HG02642 (cell line): Measurements from ENCODE around the gene CADM1.
A peak's percentile ranks its signal among the peaks of the same experiment; 100 is the strongest.

ENCODE experiments used
- ATAC-seq: cut with Tn5 transposase; IDR thresholded peaks from one replicate; pipeline ENCODE4 v1.9.1; 2021; ENCODE audit warnings: mild to moderate bottlenecking; ENCODE audit not compliant: unreplicated experiment, poor library complexity

Gene CADM1

DNA sequence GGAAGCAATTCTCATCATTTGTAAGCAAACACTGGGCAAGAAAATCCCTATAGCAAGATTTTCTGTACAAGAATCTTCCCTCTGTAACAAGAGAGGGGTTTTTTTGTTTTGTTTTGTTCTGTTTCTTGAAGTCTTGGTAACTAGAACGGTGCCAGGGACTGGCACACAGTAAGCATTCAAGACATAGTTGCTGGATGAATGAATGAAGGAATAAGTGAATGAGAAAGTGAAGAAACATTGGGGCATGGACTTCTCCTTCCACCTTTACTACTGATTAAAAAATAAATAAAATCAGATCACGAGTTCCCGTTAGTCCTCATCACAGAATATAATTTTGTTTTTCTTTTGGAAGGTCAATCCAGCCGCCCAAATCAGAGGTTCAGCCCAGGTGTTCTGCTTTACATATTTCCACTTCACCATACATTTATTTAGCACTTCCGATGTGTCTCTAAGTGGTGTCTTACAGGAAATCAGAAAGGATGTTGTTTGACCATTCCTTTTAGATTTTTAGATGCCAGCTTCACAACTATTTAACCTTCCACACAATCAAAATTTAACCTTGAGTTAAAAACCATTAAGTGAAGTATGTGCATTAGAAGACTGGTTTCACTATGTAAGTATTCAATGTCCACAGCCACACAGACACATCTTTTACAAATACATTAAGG is 281.2 kb downstream of the CADM1 start:
- ATAC-seq = peak; percentile 35

DNA sequence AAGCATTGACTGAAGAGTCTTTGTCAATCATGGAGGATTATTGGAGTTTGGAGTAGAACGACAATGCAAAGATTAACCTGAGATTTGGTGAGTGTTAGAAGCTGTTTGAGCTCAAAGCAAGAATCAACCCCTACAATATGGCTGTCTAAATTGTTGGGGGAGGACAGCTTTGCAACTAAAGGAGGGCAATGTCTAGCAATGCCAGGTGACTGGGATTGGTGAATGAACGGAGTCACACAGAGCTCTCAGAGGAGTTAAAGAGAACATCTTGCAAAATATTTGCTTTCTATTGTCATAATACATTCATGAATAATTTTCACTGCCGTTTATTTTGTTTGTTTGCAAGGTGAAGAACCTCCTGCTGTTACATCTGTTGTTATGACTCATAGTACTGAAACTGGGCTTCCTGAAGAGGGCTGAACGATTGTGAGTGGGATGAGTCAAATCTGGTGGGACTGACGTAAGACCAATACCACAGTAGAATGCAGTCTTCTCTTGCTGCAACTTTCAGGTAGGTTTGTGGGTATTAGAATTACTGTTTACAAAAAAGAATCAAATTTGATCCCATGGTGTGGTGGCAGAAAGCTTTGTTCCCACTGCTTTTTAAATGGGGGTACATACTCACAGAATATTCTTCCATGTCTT is 281.9 kb downstream of the CADM1 start:
- peak; percentile 93 for ATAC-seq

DNA sequence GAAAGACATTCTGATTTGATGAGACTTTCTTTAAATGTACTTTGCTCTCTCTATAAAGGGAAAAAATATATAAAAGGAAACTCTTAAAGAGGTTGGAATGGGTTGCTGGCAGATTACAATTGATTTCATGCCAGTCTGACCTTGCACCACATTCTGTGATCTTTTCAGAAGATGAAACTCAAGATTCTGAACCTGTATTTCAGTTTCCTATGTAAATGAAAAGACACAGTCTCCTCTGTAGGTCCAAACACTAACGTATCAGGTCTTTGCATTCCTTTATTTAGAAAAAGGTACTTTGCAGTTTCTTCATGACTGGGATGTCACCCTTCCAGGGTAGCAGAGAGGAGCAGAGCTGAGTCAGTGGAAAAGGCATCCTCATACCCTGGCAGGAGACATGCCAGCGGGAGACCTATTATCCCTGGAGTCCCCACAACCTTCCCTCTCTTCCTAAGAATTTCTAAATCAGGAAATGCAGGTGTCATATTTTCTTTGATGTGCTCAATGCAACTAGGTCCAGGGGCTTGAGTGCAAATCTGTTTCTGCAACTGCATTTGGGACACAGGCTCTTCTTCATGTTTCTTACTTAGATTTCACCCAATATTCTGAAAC is 282.6 kb downstream of the CADM1 start:
- no peak for ATAC-seq

DNA sequence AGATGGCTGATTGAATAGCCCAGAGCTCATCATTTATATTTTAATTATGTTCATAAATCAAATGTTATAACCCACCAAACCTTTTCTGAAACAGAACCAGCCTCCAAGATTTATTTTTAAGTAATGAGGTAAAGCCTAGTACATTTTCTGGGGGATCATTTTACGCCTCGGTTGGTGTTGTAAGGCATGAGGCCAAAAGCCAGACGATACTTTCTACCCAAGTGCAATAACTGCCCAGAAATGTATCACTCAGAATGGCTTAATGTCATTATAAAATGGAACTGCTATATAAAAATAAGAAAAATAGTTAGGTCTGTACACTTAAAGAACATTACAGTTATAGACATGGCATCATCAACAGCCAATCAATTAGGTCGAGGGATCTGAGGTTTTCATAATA is 283.3 kb downstream of the CADM1 start:
- ATAC-seq = no peak

DNA sequence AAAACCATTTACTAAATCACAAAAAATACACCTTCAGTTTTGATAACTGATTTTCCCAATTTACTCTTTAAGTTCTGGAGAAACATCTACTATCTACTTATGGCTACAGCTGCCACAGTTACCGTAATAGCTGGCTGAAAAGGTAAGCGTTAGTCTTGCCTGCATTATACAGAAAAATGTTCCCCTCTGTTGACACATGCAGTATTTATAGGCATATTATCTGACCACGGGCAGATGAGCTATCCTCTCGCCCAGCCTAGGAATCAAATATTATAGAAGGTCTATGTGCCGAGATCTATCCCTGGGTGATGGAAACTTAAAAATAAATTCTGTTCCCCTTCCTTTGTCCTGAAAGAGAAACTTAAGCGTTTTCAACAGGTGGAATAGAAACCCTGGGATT is 283.8 kb downstream of the CADM1 start:
- ATAC-seq = no peak

DNA sequence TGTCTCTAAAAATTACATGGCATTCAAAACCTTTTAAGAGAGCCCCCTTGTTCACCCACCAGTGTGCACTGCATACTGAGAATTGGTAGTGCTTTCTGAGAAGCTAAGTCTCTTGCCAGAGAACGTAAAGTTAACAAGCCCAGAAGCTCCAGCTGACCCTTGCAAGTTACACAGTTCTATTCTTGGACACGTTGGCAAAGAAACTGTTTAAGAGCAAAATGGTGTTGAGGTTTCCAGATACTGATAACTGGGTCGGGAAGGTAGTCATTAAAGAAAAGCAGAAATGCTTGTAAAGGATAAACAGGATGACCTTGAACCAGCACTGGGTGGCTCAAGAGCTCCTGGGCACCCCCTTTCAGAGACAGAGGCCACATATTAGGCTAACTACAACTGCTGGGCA is 284.8 kb downstream of the CADM1 start:
- ATAC-seq = no peak

DNA sequence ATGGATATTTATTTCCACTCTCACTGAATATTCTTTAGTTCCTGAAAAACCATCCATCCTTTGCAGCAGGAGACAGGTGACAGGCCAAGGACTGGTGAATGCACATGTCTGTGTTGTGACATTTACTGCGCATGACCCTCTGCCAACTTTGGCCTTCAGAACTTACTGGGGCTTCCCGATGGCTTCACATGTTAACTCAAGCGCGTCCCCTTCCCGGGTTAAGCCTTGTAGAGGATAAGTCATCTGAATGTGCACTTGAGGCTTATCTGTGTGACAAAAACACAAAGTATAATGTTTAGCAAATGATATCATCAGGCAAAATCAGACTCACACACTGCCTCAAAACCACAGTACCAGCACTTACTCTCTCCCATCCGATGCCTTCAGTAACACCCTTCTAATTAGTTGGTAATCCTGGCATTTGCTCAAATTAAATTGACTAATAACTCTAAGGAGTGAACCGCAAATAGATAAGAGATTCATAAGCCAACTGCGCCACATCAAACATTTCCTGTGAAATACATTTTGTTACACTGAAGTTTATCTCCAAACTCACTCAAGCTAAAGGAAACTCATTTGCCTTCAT is 286.4 kb downstream of the CADM1 start:
- no peak for ATAC-seq

DNA sequence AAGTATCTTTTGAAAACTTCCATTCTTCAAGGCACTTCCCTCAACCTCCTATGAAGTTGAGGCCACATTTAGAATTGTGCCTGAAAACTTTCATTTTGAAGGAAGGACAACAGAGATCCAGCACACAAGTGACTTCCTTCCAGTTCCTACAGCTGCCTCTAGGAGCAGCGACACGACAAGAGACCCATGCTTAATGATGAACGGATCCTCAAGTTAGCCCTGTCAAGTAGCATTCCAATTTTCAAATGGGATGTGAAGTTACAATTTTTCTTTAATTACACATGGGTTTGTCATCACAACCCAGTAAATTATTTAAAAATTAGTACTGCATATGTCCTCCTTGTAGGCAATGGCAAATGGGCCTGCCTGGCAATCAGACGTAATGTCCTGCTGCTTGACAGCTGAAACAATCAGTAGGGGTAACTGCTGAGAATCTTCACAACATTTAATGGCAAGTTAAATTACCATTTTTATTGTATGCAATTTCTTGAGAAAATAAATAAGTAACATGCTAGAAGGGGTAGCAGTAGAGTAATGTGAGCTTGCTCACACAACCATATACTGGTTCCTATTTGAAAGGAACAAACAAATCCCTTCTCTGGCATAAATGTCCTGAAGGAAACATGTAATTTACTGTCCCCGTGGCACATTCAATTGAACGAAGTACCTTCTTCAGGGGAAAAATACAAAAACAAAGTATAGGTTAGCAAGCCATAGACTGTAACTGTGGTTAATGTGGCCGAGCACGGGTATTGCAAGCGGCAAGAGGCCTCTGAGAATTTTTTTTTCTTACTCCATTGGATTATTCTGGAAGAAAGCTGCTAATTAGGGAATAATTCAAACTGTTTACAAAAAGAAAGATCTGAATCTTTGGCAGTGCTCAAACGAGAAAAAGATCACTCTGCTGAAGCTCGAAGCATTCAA is 288.3 kb downstream of the CADM1 start:
- no peak for ATAC-seq

DNA sequence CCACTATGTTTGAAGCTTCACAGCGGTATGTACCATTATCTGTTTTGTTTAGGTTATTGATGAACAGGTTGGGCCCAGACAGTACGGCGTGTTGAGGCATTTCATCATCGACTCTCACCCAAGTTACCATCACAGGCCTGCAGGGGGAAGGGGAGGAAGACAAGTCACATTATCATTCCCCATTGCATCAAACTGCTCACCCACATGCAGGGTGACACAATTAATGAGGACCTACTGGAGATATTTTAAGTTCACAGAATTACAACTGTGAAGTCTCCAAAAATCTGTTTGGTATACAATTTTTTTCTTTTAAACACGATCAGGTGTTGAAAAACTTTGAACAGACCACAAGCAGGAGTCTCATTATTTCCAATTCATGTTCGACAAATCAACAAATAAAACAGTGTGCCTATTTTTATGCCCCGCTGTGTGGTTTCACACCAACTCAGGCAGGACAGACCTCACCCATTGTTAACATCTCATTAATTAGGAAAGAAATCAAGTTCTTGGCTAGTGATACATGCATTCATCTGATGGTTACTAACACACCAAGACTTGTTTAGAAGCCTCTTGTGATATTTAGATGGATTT is 289.5 kb downstream of the CADM1 start:
- ATAC-seq = no peak

DNA sequence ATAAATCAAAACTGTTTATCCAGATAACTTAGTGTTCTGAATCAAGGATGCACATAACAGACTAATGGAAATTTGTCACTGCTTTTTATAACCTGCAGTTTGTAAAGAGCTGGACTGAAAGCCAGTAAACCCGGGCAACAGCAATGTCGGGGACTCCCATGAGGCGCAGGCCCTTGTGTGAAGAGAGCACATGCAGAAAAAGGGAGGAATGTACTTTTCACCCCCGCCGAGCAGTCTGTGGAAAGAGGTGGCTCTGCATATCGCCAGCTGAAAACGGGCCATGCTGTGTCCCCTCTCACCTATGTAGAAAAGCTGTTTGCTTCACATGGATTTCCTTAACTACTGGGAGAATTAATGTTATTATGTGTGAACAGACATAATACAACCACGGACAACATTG is 291.2 kb downstream of the CADM1 start:
- no peak for ATAC-seq

DNA sequence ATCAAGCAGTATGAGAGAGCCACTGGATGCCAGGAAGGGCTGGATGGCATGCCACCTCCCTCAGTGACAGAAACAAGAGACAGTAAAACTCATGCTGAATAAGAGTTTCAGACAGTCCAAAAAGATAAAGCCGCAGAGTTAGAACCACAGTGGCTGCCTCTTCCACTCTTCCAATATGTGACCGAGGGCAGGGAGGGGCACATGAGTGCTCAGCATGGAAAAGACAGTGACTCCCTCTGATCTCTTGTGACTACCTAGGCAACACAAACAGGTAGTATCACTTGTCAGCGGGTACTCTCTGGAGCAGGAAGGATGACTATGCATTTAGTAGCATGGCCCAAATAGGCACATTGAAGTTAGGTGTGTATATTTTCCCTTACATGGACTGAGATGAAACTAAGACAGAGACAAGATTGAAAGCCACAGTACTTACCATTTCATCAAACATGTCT is 295.4 kb downstream of the CADM1 start:
- ATAC-seq = no peak

DNA sequence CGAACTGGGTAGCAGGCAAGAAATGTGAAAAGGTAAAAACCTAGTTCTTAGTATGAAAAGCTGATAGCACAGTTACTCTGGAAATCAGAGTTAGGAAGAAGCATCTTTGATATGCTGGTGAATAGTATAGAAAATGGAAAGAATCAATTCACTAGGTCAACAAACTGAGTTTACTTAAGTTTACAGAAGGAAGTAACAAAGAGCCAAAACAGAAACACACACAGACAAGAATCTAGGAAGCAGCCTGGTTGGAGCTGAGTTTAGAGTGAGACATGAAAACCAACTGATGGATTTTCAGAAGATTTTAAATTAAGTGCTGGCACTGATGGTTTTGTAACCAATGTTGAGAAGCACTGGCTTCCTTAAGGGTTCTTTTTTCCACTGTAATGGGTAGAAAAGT is 296.3 kb downstream of the CADM1 start:
- ATAC-seq = no peak

DNA sequence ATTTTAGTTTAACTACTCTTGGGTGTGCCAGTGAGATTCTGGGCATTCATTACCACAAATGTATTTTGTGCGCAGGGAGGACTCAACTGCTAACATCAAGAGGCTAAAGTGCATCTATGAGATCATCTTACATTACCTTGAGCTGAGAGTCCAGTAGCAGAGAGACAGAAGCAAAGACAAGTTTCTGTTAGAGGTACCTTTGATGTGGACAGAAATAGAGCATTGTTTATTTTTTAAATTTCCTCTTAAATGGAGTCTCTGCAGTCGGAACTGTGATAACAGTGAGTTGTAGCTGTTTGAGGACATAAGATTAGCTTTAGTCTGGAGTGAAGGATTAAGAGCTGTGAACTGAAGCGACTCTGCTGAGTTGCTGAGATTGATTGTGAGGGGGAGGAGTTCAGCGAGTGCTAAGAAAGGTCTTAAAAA is 297.0 kb downstream of the CADM1 start:
- no peak for ATAC-seq

DNA sequence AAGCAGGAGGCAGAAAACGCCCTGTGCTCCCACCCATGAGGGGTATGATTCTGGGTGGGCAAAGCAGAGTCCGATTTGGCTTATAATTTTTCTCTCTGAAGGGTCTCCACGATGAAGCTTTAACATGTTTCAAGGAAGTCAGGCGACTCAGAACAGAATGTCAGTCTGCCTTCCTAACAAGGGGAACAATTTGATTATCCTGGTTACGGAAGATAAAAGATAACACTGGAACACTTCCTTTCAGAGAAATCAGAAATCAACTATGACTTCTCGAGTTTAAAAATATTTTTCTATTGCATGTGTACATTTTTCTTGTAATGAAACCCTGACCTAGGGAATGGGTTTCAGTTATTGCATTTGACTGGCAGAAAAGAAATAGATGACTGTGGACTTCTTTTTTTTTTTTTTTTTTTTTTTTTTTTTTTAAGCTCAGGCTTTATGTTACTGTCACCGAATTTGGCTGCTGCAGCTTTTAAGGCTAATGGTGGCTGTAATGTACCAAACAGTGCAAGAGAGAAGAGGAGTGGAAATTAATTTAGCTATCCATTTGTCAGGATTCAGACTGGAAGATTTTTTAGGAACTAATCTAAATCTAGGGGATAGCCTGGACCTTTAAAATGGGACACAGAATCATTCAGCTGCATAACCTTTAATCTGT is 297.7 kb downstream of the CADM1 start:
- no peak for ATAC-seq

DNA sequence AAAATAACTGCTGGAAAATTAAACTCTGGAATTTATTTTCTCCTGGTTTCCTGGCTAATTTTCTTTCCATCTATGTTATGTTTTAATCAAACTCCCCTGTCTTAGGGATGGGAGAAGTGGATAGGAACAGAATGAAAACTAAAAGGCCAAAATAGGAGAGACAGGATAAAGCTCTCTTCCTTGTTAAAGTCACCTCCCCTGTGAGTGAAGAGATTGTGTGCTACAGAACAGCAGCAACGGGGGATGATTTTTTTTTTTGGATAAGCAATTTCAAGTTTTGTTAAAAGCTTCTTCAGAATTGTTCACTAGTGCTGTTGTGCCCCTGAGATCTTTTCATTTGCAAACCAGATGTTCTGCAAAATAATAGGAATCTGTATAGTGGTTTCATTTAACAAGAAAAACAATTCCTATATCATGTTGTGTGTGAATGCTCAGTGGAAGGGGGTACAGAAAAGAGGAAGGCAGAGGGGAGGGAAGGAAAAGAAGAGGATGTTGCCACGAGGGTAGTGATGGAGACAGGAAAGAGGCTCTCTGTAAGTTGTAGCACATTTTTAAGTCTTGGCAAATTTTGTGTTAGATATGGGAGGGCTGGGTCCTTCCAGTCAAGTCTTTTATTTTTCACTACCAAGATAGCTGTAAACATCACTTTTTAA is 301.2 kb downstream of the CADM1 start:
- no peak for ATAC-seq

DNA sequence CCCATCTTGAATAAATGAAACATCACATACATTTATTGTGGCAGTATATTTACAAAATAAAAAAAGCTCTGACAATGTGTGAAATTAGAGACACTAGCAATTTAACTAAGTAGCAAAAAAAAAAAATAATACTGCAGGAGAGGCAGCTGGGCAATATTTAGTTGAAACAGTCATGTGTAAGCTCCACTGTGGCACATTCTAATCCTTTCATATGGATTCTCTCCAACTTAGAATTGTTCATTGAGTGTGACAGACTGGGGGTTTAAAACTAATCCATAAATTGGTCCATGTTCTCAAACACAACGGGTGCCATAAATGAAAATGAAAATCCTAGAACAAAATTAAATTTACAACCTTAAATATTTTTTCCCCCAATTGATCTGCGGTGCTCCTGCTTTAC is 302.1 kb downstream of the CADM1 start:
- no peak for ATAC-seq

DNA sequence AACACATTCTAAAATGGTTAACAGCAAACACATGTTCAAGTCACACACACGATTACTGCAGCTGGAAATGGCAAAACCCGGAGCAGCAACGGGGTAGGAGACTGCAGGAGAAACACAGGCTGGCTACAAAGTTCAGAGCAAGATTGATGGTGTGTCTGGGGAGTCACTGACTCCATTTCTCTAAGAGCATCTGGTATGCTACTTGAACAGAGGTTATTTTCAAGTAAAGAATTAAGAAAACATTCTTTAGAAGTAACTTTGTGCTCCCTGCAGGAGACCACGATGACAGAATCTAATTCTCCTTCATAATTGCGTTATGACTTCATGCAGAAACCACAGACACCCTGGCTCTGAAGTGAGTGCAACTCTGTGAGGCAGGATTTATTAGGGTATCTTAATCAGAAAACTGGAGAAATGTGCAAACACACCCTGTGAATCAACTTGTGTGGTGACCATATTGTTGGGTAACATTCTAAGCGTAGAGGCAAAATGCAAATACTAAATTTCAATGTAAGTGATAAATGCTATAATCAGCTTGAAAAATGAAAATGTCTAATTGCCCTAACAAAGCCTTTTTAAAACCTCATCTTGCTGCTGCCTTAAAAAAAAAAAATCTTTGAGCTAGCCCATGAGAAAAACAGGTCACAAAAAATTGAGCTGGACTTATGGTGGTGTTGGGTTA is 303.0 kb downstream of the CADM1 start:
- no peak for ATAC-seq

DNA sequence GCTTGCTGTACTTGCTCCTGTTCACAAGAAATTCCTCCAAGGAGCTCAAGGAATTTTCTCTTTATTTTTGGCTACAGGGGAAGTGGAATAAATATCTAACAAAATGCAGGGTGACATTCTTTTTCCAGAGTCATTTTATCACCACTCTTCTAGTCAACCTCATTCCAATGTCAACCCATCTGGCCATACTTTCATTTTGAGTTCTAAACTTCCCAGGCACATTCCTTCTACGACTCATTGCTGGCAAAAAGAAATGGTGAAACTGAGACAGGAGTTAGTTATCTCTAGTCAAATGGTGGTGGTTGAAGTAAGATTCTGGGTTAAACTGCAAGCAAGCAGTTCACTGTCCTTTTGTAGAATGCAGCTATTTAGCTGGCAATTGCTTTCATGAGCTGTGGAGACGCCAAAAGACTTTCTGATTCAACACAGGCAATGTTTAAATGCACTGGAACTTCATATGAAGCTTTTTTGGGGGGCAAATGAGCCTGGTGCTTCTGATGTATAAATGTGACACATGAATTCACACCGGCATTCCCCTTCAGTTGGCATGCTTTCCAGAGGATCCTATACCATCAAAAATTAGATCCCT is 304.6 kb downstream of the CADM1 start:
- no peak for ATAC-seq
